Mammary epithelial cell (primary cell): Measurements from ENCODE around the gene IL17B.

Experiments
- CTCF ChIP-seq, 2 donors: IDR thresholded peaks in 1 of 2; conservative IDR thresholded peaks in 1 of 2; 2 replicates each; pipeline ENCODE4 v1.5.1; 2011 to 2012; ENCODE audit warnings: inconsistent platforms in 2 of 2, low read length in 2 of 2, mild to moderate bottlenecking in 2 of 2, control low read depth in 1 of 2, low read depth in 1 of 2; ENCODE audit not compliant: insufficient read depth in 1 of 2; ENCODE audit errors: extremely low read depth in 1 of 2
- EZH2 ChIP-seq: IDR thresholded peaks from 2 replicates; pipeline ENCODE4 v1.6.1; 2012; ENCODE audit warnings: low read length, inconsistent platforms, borderline replicate concordance

DNA sequence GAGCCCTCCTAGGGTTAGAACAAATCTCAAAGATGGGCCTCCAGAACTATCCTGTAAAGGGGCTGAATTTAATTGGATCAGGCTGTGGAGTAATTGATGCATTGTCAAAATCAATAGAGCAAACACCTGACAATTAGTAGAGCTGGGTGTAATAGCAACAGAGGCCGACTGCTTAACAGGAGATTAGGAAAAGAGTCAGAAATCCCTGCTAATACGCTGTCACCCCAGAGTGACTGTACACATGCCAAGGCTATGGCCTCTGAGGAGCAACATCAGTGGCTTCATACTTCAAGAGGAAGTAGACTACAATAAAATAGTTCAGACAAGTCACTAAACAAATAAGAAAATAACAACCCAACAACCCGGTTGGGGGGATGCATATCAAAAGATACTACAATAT is 52.5 kb downstream of the IL17B start:
- TF ChIP-seq CTCF (conservative IDR thresholded peaks at IDR 0.05 in 1 of 2, IDR thresholded peaks at IDR 0.05 in 1 of 2; ENCODE audit: extremely low read depth in 1 of 2, insufficient read depth in 1 of 2, low read depth in 1 of 2, low read length in 2 of 2), result no peak
- TF ChIP-seq EZH2, result no peak
